ENCODE measurements around the gene DNAH10. TPM values are rescaled to one million over a fixed set of nuclear protein-coding genes. Genes with fewer than 3 reads are reported as not detected.

The DNAH10 gene
- total and polyA plus RNA-seq, 10 of the 15 experiments (the other 5 are each of a cell fraction or from before 2014, with no cell fraction given), result 0.01 to 0.32 (median 0.06) TPM

DNA sequence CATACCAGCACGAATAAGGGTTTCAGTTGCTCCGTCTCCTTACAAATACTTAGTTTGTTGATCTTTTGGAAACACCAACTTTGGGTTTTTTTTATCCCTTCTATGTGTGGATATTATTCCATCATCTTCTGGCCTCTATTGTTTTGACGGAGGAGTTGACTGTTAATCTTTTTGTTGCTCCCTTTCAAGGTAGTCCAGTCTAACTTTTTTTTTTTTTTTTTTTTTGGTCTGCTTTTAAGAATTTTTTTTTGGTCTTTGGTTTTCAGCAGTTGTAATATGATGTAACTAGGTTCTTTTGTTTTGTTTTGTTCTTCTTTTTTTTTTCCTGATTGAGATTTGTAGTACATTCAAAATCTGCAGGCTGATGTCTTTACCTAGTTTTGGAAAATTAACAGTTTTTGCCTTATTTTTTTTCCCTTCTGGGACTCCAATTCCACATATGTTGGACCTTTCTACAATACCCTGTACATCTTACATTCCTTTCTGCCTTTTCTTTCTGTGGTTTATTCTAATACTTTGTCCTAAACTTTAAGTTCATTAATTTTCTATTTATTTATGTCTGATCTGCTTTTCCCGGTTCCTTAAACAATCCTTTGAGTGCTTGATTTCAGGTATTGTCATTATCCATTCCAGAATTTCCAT lies 54.9 kb downstream of the DNAH10 start:
- no TSS peak for BruUV-seq (replicated peaks)
- Histone ChIP-seq H3K4me2 (ENCODE audit: control insufficient read depth, insufficient read depth) (no peak overlapping the region), H3K9me3 (replicated peaks; ENCODE audit: control insufficient read depth, insufficient read depth, low read length) (peaks cover 4% of the 10 kb centered on the region), H3K4me1 (ENCODE audit: control insufficient read depth, insufficient read depth, low read length) (peaks cover 3% of the 10 kb centered on the region; the same call in 1 of the 2 replicates), H3K36me3 (ENCODE audit: control insufficient read depth in 2 of 2, insufficient read depth in 2 of 2, low read length in 1 of 2) (no peaks in the 10 kb centered on the region), H4K20me1 (ENCODE audit: control insufficient read depth, insufficient read depth) (no peaks in the 10 kb centered on the region), H3K4me3 (no peak overlapping the region), H3K79me2 (ENCODE audit: control insufficient read depth, insufficient read depth, low read length) (no peaks in the 10 kb centered on the region), H2AFZ (ENCODE audit: control insufficient read depth, low read depth, low read length) (no peak overlapping the region), H3K9ac (ENCODE audit: control insufficient read depth, insufficient read depth, low read length) (no peak overlapping the region), H3K27ac (ENCODE audit: control insufficient read depth, insufficient read depth) (no peak overlapping the region), H3K27me3 (replicated peaks in 1 of 2; ENCODE audit: control insufficient read depth in 2 of 2, insufficient read depth in 2 of 2, low read length in 1 of 2) (no peaks in the 10 kb centered on the region)
- in situ Hi-C loops (cut with MboI) (no loop called here), intact Hi-C loops (cut with micrococcal nuclease; ENCODE audit: unreplicated experiment) (no loop called here)
- DNase-seq (ENCODE audit: low read depth, low spot score), result no peak
- no peak for FAIRE-seq
- CTCF ChIA-PET, result interaction anchor here (1.0 kb wide), 1 partner anchor 11 kb away, joined by 3 read pairs; no protein-coding TSS in a partner anchor
- POLR2A ChIA-PET, result no interaction called here
- 67% methylated on average over 4 of the region's 4 CpGs for WGBS (ENCODE audit: insufficient coverage, insufficient replicate concordance, low lambda C conversion rate, missing lambda C conversion rate)
- RAD21 ChIA-PET (ENCODE audit: unreplicated experiment), result no interaction called here
- SMC1A ChIA-PET (ENCODE audit: uncharacterized antibody, unreplicated experiment), result no interaction called here
- no peak for ATAC-seq
- no peak for TF ChIP-seq STAT1 (conservative IDR thresholded peaks at IDR 0.05)
- no peak for TF ChIP-seq MTA3 (IDR thresholded peaks at IDR 0.05; ENCODE audit: borderline replicate concordance, low read length)
- no peak for TF ChIP-seq LARP7 (IDR thresholded peaks at IDR 0.05)
- TF ChIP-seq, protein P1, sequence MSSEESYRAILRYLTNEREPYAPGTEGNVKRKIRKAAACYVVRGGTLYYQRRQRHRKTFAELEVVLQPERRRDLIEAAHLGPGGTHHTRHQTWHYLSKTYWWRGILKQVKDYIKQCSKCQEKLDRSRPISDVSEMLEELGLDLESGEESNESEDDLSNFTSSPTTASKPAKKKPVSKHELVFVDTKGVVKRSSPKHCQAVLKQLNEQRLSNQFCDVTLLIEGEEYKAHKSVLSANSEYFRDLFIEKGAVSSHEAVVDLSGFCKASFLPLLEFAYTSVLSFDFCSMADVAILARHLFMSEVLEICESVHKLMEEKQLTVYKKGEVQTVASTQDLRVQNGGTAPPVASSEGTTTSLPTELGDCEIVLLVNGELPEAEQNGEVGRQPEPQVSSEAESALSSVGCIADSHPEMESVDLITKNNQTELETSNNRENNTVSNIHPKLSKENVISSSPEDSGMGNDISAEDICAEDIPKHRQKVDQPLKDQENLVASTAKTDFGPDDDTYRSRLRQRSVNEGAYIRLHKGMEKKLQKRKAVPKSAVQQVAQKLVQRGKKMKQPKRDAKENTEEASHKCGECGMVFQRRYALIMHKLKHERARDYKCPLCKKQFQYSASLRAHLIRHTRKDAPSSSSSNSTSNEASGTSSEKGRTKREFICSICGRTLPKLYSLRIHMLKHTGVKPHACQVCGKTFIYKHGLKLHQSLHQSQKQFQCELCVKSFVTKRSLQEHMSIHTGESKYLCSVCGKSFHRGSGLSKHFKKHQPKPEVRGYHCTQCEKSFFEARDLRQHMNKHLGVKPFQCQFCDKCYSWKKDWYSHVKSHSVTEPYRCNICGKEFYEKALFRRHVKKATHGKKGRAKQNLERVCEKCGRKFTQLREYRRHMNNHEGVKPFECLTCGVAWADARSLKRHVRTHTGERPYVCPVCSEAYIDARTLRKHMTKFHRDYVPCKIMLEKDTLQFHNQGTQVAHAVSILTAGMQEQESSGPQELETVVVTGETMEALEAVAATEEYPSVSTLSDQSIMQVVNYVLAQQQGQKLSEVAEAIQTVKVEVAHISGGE (CRISPR knock-in tag; IDR thresholded peaks at IDR 0.05), result no peak
- TF ChIP-seq BHLHE40 (IDR thresholded peaks at IDR 0.05; ENCODE audit: borderline replicate concordance in 1 of 2, low read depth in 2 of 2, low read length in 1 of 2), result no peak
- no peak for TF ChIP-seq SUPT20H (IDR thresholded peaks at IDR 0.05; ENCODE audit: borderline replicate concordance, control insufficient read depth, low read depth, low read length)
- TF ChIP-seq, protein P2, sequence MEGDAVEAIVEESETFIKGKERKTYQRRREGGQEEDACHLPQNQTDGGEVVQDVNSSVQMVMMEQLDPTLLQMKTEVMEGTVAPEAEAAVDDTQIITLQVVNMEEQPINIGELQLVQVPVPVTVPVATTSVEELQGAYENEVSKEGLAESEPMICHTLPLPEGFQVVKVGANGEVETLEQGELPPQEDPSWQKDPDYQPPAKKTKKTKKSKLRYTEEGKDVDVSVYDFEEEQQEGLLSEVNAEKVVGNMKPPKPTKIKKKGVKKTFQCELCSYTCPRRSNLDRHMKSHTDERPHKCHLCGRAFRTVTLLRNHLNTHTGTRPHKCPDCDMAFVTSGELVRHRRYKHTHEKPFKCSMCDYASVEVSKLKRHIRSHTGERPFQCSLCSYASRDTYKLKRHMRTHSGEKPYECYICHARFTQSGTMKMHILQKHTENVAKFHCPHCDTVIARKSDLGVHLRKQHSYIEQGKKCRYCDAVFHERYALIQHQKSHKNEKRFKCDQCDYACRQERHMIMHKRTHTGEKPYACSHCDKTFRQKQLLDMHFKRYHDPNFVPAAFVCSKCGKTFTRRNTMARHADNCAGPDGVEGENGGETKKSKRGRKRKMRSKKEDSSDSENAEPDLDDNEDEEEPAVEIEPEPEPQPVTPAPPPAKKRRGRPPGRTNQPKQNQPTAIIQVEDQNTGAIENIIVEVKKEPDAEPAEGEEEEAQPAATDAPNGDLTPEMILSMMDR (IDR thresholded peaks at IDR 0.05 in 2 of 3, conservative IDR thresholded peaks at IDR 0.05 in 1 of 3; ENCODE audit: control insufficient read depth in 2 of 3, extremely low read depth in 1 of 3, insufficient read depth in 1 of 3, low read depth in 3 of 3, low read length in 3 of 3), result no peak
- TF ChIP-seq MEF2B (IDR thresholded peaks at IDR 0.05; ENCODE audit: partially characterized antibody, poor library complexity, severe bottlenecking), result no peak
- no peak for TF ChIP-seq HDAC6 (IDR thresholded peaks at IDR 0.05; ENCODE audit: unreplicated experiment)
- TF ChIP-seq, protein P3, sequence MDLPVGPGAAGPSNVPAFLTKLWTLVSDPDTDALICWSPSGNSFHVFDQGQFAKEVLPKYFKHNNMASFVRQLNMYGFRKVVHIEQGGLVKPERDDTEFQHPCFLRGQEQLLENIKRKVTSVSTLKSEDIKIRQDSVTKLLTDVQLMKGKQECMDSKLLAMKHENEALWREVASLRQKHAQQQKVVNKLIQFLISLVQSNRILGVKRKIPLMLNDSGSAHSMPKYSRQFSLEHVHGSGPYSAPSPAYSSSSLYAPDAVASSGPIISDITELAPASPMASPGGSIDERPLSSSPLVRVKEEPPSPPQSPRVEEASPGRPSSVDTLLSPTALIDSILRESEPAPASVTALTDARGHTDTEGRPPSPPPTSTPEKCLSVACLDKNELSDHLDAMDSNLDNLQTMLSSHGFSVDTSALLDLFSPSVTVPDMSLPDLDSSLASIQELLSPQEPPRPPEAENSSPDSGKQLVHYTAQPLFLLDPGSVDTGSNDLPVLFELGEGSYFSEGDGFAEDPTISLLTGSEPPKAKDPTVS (IDR thresholded peaks at IDR 0.05; ENCODE audit: low read depth, low read length), result no peak
- TF ChIP-seq, protein P4, sequence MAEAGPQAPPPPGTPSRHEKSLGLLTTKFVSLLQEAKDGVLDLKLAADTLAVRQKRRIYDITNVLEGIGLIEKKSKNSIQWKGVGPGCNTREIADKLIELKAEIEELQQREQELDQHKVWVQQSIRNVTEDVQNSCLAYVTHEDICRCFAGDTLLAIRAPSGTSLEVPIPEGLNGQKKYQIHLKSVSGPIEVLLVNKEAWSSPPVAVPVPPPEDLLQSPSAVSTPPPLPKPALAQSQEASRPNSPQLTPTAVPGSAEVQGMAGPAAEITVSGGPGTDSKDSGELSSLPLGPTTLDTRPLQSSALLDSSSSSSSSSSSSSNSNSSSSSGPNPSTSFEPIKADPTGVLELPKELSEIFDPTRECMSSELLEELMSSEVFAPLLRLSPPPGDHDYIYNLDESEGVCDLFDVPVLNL (IDR thresholded peaks at IDR 0.05; ENCODE audit: low read depth, low read length), result no peak
- TF ChIP-seq, protein P5, sequence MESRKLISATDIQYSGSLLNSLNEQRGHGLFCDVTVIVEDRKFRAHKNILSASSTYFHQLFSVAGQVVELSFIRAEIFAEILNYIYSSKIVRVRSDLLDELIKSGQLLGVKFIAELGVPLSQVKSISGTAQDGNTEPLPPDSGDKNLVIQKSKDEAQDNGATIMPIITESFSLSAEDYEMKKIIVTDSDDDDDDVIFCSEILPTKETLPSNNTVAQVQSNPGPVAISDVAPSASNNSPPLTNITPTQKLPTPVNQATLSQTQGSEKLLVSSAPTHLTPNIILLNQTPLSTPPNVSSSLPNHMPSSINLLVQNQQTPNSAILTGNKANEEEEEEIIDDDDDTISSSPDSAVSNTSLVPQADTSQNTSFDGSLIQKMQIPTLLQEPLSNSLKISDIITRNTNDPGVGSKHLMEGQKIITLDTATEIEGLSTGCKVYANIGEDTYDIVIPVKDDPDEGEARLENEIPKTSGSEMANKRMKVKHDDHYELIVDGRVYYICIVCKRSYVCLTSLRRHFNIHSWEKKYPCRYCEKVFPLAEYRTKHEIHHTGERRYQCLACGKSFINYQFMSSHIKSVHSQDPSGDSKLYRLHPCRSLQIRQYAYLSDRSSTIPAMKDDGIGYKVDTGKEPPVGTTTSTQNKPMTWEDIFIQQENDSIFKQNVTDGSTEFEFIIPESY (IDR thresholded peaks at IDR 0.05), result no peak
